ENCODE results near the gene PIK3R1.

Gene PIK3R1

GRCh38 chr5:68192679-68193060 lies 22.9 kb upstream of the PIK3R1 start:
- Histone ChIP-seq H3K4me1 (ENCODE audit: insufficient read depth, low read length) (no peaks in the 10 kb centered on the region), H3K4me2 (ENCODE audit: insufficient read depth, low read length) (no peak overlapping the region), H3K36me3 (ENCODE audit: insufficient read depth, low read length) (no peaks in the 10 kb centered on the region), H3K9ac (ENCODE audit: low read depth, low read length) (no peak overlapping the region), H3K79me2 (ENCODE audit: insufficient read depth, low read length) (no peaks in the 10 kb centered on the region), H3K27ac (ENCODE audit: low read length) (no peak overlapping the region), H2AFZ (ENCODE audit: low read depth, low read length) (no peak overlapping the region), H3K27me3 (ENCODE audit: insufficient read depth, low read length, poor library complexity) (no peaks in the 10 kb centered on the region), H4K20me1 (ENCODE audit: insufficient read depth, low read length) (no peaks in the 10 kb centered on the region), H3K9me3 (ENCODE audit: insufficient read depth, low read length, severe bottlenecking) (no peaks in the 10 kb centered on the region), H3K4me3 (ENCODE audit: low read depth in 1 of 2, low read length in 2 of 2) (no peak overlapping the region)
- ATAC-seq (ENCODE audit: insufficient read depth, low read depth) (no peak), DNase-seq (no peak)
- TF ChIP-seq EZH2 (IDR thresholded peaks at IDR 0.05; ENCODE audit: borderline replicate concordance, low read depth, low read length, severe bottlenecking) (no peak), CTCF (IDR thresholded peaks at IDR 0.05; ENCODE audit: borderline replicate concordance, extremely low read depth, low read length, poor library complexity, severe bottlenecking) (no peak)

GRCh38 chr5:68193481-68194036 lies 22.0 kb upstream of the PIK3R1 start:
- no peaks in the 10 kb centered on the region for H4K20me1 ChIP-seq (ENCODE audit: insufficient read depth, low read length)
- ATAC-seq (ENCODE audit: insufficient read depth, low read depth), result no peak
- H3K4me1 ChIP-seq (ENCODE audit: insufficient read depth, low read length), result no peaks in the 10 kb centered on the region
- no peaks in the 10 kb centered on the region for H3K36me3 ChIP-seq (ENCODE audit: insufficient read depth, low read length)
- H3K9ac ChIP-seq (ENCODE audit: low read depth, low read length), result no peak overlapping the region
- no peak for DNase-seq
- H3K4me2 ChIP-seq (ENCODE audit: insufficient read depth, low read length), result no peak overlapping the region
- H3K9me3 ChIP-seq (ENCODE audit: insufficient read depth, low read length, severe bottlenecking), result no peaks in the 10 kb centered on the region
- TF ChIP-seq EZH2 (IDR thresholded peaks at IDR 0.05; ENCODE audit: borderline replicate concordance, low read depth, low read length, severe bottlenecking) (no peak), CTCF (IDR thresholded peaks at IDR 0.05; ENCODE audit: borderline replicate concordance, extremely low read depth, low read length, poor library complexity, severe bottlenecking) (no peak)
- no peak overlapping the region for H2AFZ ChIP-seq (ENCODE audit: low read depth, low read length)
- no peak overlapping the region for H3K4me3 ChIP-seq (ENCODE audit: low read depth in 1 of 2, low read length in 2 of 2)
- no peak overlapping the region for H3K27ac ChIP-seq (ENCODE audit: low read length)
- H3K79me2 ChIP-seq (ENCODE audit: insufficient read depth, low read length), result no peaks in the 10 kb centered on the region
- no peaks in the 10 kb centered on the region for H3K27me3 ChIP-seq (ENCODE audit: insufficient read depth, low read length, poor library complexity)

GRCh38 chr5:68194386-68194785 lies 21.2 kb upstream of the PIK3R1 start:
- Histone ChIP-seq H3K9me3 (ENCODE audit: insufficient read depth, low read length, severe bottlenecking) (no peaks in the 10 kb centered on the region), H3K36me3 (ENCODE audit: insufficient read depth, low read length) (no peaks in the 10 kb centered on the region), H3K9ac (ENCODE audit: low read depth, low read length) (no peak overlapping the region), H3K79me2 (ENCODE audit: insufficient read depth, low read length) (no peaks in the 10 kb centered on the region), H2AFZ (ENCODE audit: low read depth, low read length) (no peak overlapping the region), H3K4me1 (ENCODE audit: insufficient read depth, low read length) (no peaks in the 10 kb centered on the region), H3K4me3 (ENCODE audit: low read depth in 1 of 2, low read length in 2 of 2) (no peak overlapping the region), H3K27ac (ENCODE audit: low read length) (no peak overlapping the region), H3K27me3 (ENCODE audit: insufficient read depth, low read length, poor library complexity) (no peaks in the 10 kb centered on the region), H4K20me1 (ENCODE audit: insufficient read depth, low read length) (no peaks in the 10 kb centered on the region), H3K4me2 (ENCODE audit: insufficient read depth, low read length) (no peak overlapping the region)
- no peak for ATAC-seq (ENCODE audit: insufficient read depth, low read depth)
- DNase-seq, result no peak
- TF ChIP-seq EZH2 (IDR thresholded peaks at IDR 0.05; ENCODE audit: borderline replicate concordance, low read depth, low read length, severe bottlenecking), result no peak
- no peak for TF ChIP-seq CTCF (IDR thresholded peaks at IDR 0.05; ENCODE audit: borderline replicate concordance, extremely low read depth, low read length, poor library complexity, severe bottlenecking)

GRCh38 chr5:68195137-68195536 lies 20.4 kb upstream of the PIK3R1 start:
- Histone ChIP-seq H3K9me3 (ENCODE audit: insufficient read depth, low read length, severe bottlenecking) (no peaks in the 10 kb centered on the region), H3K27me3 (ENCODE audit: insufficient read depth, low read length, poor library complexity) (no peaks in the 10 kb centered on the region), H3K9ac (ENCODE audit: low read depth, low read length) (no peak overlapping the region), H3K4me1 (ENCODE audit: insufficient read depth, low read length) (no peaks in the 10 kb centered on the region), H4K20me1 (ENCODE audit: insufficient read depth, low read length) (no peaks in the 10 kb centered on the region), H3K27ac (ENCODE audit: low read length) (no peak overlapping the region), H3K36me3 (ENCODE audit: insufficient read depth, low read length) (no peaks in the 10 kb centered on the region), H3K4me2 (ENCODE audit: insufficient read depth, low read length) (no peak overlapping the region), H3K4me3 (ENCODE audit: low read depth in 1 of 2, low read length in 2 of 2) (no peak overlapping the region), H3K79me2 (ENCODE audit: insufficient read depth, low read length) (no peaks in the 10 kb centered on the region), H2AFZ (ENCODE audit: low read depth, low read length) (no peak overlapping the region)
- no peak for DNase-seq
- no peak for TF ChIP-seq CTCF (IDR thresholded peaks at IDR 0.05; ENCODE audit: borderline replicate concordance, extremely low read depth, low read length, poor library complexity, severe bottlenecking)
- TF ChIP-seq EZH2 (IDR thresholded peaks at IDR 0.05; ENCODE audit: borderline replicate concordance, low read depth, low read length, severe bottlenecking), result no peak
- no peak for ATAC-seq (ENCODE audit: insufficient read depth, low read depth)
